Measurements from ENCODE around the gene FOXD4L6.
"Not testable (repeated sequence)": the region's sequence is repeated elsewhere in the genome, so short reads cannot be mapped to it uniquely, and the experiment has no call there.

FOXD4L6 gene

GRCh38 chr9:41088450-41089059 is 39.9 kb downstream of the FOXD4L6 start:
- not testable (repeated sequence) for H3K27ac ChIP-seq; H3K9me3 ChIP-seq; H3K36me3 ChIP-seq; H3K4me1 ChIP-seq (ENCODE audit: control insufficient read depth in 1 of 2, insufficient read depth in 1 of 2, low read depth in 1 of 2, low read length in 1 of 2); H3K4me3 ChIP-seq (ENCODE audit: low read depth in 1 of 2, low read length in 1 of 2)
- peaks cover 42% of the 10 kb centered on the region for H3K27me3 ChIP-seq
- peak; percentile 28 for TF ChIP-seq CTCF (IDR thresholded peaks at IDR 0.05)

GRCh38 chr9:41087929-41088328 is 40.6 kb downstream of the FOXD4L6 start:
- not testable (repeated sequence) for H3K9me3 ChIP-seq; H3K4me3 ChIP-seq (ENCODE audit: low read depth in 1 of 2, low read length in 1 of 2); H3K27ac ChIP-seq; H3K36me3 ChIP-seq; H3K4me1 ChIP-seq (ENCODE audit: control insufficient read depth in 1 of 2, insufficient read depth in 1 of 2, low read depth in 1 of 2, low read length in 1 of 2)
- H3K27me3 ChIP-seq = peaks cover 43% of the 10 kb centered on the region

- H3K4me3 ChIP-seq (ENCODE audit: low read depth in 1 of 2, low read length in 1 of 2); H3K4me1 ChIP-seq (ENCODE audit: control insufficient read depth in 1 of 2, insufficient read depth in 1 of 2, low read depth in 1 of 2, low read length in 1 of 2); H3K27ac ChIP-seq; H3K36me3 ChIP-seq; H3K9me3 ChIP-seq: not testable (repeated sequence)
- H3K27me3 ChIP-seq = peaks cover 48% of the 10 kb centered on the region
These were observed 41.2 kb downstream of the FOXD4L6 start for GRCh38 chr9:41087157-41087780.

- H3K27me3 ChIP-seq = peaks cover 50% of the 10 kb centered on the region
- not testable (repeated sequence) for H3K4me3 ChIP-seq (ENCODE audit: low read depth in 1 of 2, low read length in 1 of 2); H3K36me3 ChIP-seq; H3K4me1 ChIP-seq (ENCODE audit: control insufficient read depth in 1 of 2, insufficient read depth in 1 of 2, low read depth in 1 of 2, low read length in 1 of 2); H3K9me3 ChIP-seq; H3K27ac ChIP-seq
These were observed 41.8 kb downstream of the FOXD4L6 start for GRCh38 chr9:41086685-41087084.

GRCh38 chr9:41086215-41086614 is 42.3 kb downstream of the FOXD4L6 start:
- peaks cover 50% of the 10 kb centered on the region for H3K27me3 ChIP-seq
- not testable (repeated sequence) for H3K9me3 ChIP-seq; H3K4me3 ChIP-seq (ENCODE audit: low read depth in 1 of 2, low read length in 1 of 2); H3K27ac ChIP-seq; H3K4me1 ChIP-seq (ENCODE audit: control insufficient read depth in 1 of 2, insufficient read depth in 1 of 2, low read depth in 1 of 2, low read length in 1 of 2); H3K36me3 ChIP-seq

GRCh38 chr9:41082358-41082757 is 46.1 kb downstream of the FOXD4L6 start:
- H3K36me3 ChIP-seq; H3K27ac ChIP-seq; H3K4me1 ChIP-seq (ENCODE audit: control insufficient read depth in 1 of 2, insufficient read depth in 1 of 2, low read depth in 1 of 2, low read length in 1 of 2); H3K4me3 ChIP-seq (ENCODE audit: low read depth in 1 of 2, low read length in 1 of 2); H3K9me3 ChIP-seq: not testable (repeated sequence)
- H3K27me3 ChIP-seq = peaks cover 51% of the 10 kb centered on the region

- H3K4me3 ChIP-seq (ENCODE audit: low read depth in 1 of 2, low read length in 1 of 2); H3K27ac ChIP-seq; H3K9me3 ChIP-seq; H3K36me3 ChIP-seq; H3K4me1 ChIP-seq (ENCODE audit: control insufficient read depth in 1 of 2, insufficient read depth in 1 of 2, low read depth in 1 of 2, low read length in 1 of 2): not testable (repeated sequence)
- peaks cover 54% of the 10 kb centered on the region for H3K27me3 ChIP-seq
These were observed 49.0 kb downstream of the FOXD4L6 start for GRCh38 chr9:41079464-41079863.

GRCh38 chr9:41077586-41077985 is 50.9 kb downstream of the FOXD4L6 start:
- not testable (repeated sequence) for H3K4me3 ChIP-seq (ENCODE audit: low read depth in 1 of 2, low read length in 1 of 2); H3K36me3 ChIP-seq; H3K4me1 ChIP-seq (ENCODE audit: control insufficient read depth in 1 of 2, insufficient read depth in 1 of 2, low read depth in 1 of 2, low read length in 1 of 2); H3K27ac ChIP-seq; H3K9me3 ChIP-seq
- peaks cover 66% of the 10 kb centered on the region for H3K27me3 ChIP-seq
